GM19193 (cell line): ENCODE measurements around the gene CREB3L1.

Source experiments
- POLR2A ChIP-seq: IDR thresholded peaks from 4 replicates; pipeline ENCODE4 v1.6.1; 2011; ENCODE audit not compliant: insufficient read depth, insufficient read length; ENCODE audit errors: extremely low read depth

CREB3L1 gene

GRCh38 chr11:46278387-46279125 is 1.1 kb downstream of the CREB3L1 start:
- no peak for TF ChIP-seq POLR2A

DNA sequence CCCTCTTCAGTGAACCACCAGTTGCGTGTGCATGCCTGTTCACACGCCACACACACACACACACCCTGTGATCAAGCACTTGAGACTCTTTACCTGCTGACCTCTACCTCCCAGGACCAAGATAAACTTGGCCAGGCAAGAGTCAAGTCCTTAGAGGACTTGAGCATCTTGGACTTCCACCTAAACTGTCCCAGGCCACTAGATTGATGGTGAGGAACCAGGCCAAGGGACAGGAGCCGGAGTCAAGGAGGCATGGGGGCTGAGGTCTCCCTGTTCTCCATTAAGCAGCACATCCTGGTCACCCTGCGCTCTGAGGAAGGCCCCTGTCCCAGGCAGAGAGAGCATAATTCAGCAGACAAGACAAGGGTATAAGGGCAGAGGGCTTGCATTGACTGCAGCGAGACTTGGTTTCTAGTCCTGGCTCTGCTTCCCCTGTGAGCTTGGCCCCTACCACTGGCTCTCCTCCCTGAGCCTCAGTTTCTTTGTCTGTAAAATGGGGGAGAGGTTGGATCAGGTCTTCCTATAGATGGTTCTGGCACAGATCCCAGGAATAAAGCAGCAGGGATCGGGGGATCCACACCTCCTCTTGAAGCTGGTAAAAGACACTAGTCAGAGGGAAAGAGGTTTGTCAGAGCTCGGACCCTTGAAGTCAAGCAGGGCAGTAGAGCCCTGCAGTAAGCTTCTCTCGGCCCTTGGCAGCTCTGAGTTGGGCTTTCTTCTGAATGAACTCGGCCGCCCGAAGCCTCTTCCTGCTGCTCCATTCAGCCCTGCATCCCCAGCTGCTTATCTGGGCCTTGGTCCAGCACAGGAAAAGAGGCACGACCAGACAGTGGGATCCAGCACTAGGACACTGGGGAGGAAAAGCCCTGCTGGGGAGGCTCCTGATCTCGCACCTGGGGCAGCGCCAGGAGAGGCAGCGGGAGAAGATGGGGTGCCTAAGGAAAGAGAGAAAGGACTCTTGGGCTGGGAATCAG is 2.0 kb downstream of the CREB3L1 start:
- no peak for TF ChIP-seq POLR2A

DNA sequence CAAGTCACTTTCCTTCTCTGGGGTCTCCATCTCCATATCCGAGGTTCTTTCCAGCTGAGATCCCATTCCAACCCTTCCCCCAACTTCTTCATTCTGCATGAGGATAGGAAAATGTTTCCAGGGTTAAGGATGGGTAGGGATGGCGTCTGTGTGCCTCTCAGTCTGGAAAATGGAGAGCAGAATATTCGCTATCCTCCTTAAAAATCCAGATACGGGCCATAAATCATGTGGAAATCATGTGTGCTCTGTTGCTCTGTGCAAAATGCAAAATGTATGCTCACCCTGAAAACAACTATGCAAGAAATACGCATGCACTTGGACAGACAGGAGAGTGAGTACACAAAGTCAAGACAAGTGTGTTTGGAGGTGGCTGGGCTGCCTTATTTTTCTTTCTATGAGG is 3.2 kb downstream of the CREB3L1 start:
- no peak for TF ChIP-seq POLR2A

DNA sequence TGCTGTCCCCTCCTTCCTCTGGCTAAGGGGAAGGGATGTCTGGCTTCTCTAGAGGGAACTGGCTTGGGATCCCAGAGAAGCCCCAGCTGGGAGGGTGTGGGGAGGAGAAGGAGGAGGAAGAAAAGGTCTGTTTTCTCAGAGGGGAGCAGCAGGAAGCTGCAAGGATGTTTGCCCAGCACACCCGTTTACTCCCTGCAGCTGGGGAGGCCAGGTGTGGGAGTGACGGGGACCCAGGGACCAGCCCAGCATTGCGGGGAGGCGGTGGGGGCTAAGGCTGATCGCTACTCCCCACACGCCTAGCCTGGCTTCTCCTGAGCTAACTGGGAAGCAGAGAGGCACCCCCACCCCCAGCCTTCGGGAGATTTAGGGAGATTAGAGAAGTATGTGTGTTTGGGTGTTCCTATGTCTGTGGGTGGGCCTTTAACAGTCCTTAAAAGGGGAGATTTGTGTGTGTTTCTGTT is 3.9 kb downstream of the CREB3L1 start:
- no peak for TF ChIP-seq POLR2A

DNA sequence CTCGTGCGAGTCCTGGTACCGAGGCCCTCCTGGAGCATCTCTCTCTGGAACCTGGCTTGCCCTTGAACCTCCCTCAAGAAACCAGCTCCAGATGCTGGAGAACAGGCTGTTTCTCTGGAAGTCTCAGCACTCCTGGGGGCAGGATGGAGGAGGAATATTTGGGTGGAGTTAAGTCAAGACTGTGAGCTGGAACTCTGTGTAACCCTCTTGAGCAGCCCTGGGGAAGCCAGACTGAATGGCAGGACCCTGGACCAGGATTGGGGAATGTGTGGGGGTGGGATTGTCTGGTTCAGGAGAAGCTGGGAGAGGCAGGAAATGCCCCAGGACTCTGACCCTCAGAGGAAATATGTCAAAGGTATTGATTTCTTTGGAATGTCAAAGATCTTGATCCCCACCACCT is 7.7 kb downstream of the CREB3L1 start:
- TF ChIP-seq POLR2A, result no peak

DNA sequence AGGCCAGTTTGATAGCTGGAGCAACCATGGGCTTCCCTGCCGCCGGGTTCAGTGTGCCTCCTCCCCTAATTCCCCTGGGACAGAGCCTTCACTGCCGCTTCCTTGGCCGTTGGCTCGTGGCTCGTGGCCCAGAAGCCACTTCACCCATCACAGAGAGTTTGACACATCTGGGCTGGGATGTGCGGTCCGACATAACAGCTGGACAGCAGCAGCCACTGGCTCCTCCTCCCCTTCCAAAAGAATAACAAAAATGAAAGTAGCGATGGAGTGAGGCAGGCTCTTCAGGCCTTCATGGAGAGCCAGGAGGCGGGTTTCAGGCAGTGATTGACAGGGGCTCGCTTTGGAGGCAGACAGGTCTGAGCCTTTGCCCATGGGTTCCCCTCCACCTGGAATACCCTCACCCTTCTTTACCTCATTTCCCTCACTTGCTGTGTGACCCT is 8.2 kb downstream of the CREB3L1 start:
- TF ChIP-seq POLR2A, result no peak

GRCh38 chr11:46286789-46287188 is 9.3 kb downstream of the CREB3L1 start:
- TF ChIP-seq POLR2A, result no peak

- no peak for TF ChIP-seq POLR2A
Observed at GRCh38 chr11:46288451-46288850, 11.0 kb downstream of the CREB3L1 start.

DNA sequence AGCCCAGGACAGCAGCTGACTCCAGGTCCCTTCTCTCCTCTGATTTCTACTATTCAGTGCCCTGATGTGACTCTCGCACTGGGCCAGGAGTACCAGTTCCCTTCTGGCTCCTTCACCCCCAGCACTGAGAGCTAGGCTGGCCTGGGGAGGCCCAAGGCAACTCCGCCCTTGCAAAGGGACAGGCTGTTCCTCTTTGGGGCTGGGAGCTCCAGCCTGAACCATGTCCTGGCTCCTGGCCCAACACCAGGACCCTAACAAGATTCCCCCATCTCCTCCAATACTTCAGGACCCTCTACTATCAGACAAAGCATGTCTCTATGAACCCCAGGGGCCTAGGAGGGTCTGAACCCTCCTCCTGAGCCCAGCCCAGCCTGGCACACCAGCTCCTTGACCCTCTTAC is 12.5 kb downstream of the CREB3L1 start:
- no peak for TF ChIP-seq POLR2A

DNA sequence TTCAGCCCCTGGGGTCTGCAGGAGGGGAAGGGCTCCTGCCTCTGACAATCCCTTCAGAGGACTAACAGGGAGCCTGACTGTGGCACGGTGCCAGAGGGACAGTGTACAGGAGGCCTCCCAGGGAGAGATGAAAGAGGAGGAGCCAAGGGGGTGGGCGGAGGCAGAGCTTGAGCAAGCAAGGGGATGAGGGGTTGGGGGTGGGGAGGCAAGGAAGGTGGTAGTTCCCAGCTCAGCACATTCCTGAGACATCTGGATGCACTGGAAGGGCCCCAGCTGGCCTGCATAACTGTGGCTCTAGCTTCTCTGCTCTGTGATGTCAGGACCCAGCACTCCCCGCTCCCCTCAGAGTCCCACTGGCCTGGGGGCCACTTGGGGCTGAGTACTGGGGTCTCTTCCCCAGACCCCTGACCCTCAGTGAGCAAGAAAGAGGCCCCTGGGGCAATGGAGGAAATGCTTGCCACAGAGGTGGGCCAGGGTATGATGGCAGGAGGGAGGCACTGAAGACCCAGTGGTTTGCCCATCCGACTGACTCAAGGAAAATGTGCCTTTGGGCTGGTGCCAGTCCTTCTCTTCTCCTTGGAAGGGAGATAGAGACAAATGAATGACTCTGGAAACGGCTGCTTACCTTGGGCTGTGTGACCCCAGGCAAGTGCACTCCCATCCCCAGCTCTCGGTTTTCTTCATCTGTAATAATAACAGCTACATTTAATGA is 13.3 kb downstream of the CREB3L1 start:
- TF ChIP-seq POLR2A, result no peak

- TF ChIP-seq POLR2A, result no peak
Observed at GRCh38 chr11:46291441-46292150, 14.1 kb downstream of the CREB3L1 start.

GRCh38 chr11:46293066-46293465 is 15.6 kb downstream of the CREB3L1 start:
- TF ChIP-seq POLR2A, result no peak

DNA sequence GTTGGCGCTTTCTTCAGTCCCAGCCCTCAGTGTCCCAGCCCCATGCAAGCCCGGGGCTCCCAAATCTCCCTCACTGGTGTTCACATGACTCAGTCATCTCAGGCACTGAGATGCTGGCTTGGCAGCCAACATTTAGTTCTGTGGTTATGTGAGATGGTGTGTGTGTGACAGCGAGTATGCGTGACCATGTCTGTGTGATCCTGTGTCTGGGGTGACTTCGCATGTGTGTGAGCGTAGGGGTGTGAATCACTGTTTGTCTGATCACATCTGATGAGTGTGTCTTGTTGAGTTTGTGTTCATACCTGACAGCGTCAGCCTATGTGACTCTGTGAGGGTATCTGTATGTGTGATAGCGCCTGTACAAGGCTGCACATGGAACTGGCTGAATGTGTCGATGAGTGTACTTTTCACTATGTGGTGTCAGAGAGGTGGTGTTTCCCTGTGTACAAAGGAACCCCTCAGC is 16.2 kb downstream of the CREB3L1 start:
- TF ChIP-seq POLR2A, result no peak
